ENCODE data around the gene TRABD2B. TPM values are rescaled to one million over a fixed set of nuclear protein-coding genes. Genes with fewer than 3 reads are reported as not detected.

The TRABD2B gene
- total RNA-seq, 1 experiment from 2014 or later, result 0.05 TPM

DNA sequence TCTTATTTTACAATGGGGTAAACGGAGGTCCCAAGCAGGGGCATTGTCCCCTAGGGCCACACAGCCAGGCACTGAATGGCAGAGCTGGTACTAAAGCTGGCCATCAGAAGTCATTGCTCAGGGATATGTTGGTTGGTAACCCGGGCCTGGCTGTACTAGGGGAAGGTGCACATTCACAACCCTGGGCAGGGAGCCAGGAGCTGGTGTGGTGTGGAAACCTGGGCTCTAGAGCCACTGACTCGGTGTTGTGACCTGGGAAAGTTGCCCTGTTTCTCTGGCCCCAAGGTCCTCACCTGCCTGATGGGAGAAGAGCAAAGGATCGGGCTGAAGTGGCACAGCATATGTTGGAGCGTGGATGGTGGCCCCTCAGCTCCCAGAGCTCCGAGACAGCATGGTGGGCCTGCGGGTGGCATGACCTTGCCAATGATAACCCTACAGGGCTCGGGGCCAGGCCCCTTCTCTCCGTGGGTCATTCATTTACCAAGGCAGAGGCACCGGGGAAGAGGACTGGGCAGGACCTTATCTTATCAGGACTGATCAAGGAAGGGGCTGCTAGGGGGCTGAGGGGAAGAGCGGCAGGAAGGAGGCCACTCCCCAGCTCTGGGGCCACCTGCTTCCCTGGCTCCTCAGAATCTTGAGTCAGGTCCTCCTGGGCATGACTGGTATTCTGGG lies 274.1 kb downstream of the TRABD2B start:
- Histone ChIP-seq H3K27me3 (ENCODE audit: insufficient read depth, low read length) (peaks cover 7% of the 10 kb centered on the region; the same call in 1 of the 2 replicates), H2AFZ (ENCODE audit: low read depth, low read length, poor library complexity, severe bottlenecking) (no peak overlapping the region), H3K9ac (ENCODE audit: low read length) (no peak overlapping the region), H3K79me2 (ENCODE audit: insufficient read depth, low read length) (no peaks in the 10 kb centered on the region), H3K4me3 (replicated peaks in 1 of 2; ENCODE audit: low read depth in 1 of 2, low read length in 2 of 2) (no peak overlapping the region), H3K9me3 (ENCODE audit: control insufficient read depth in 1 of 2, insufficient read depth in 1 of 2, low read depth in 1 of 2, low read length in 2 of 2) (no peaks in the 10 kb centered on the region), H4K20me1 (ENCODE audit: insufficient read depth) (no peaks in the 10 kb centered on the region), H3K36me3 (ENCODE audit: control insufficient read depth in 1 of 2, insufficient read depth in 2 of 2, low read length in 2 of 2) (no peaks in the 10 kb centered on the region), H3K27ac (ENCODE audit: low read depth, low read length) (no peak overlapping the region), H3K9me2 (ENCODE audit: insufficient read depth) (no peaks in the 10 kb centered on the region), H3K4me1 (ENCODE audit: control insufficient read depth in 1 of 2, insufficient read depth in 2 of 2, low read length in 2 of 2) (no peaks in the 10 kb centered on the region), H3K4me2 (ENCODE audit: low read length) (no peak overlapping the region)
- DNase-seq (ENCODE audit: low read depth, low spot score), result no peak
- BruUV-seq (replicated peaks), result no TSS peak
- CTCF ChIA-PET, result interaction anchor here (2.1 kb wide), 1 partner anchor 285 kb away, joined by 6 read pairs; the partner anchor contains the start of gene FOXD2
- POLR2A ChIA-PET, result no interaction called here
- intact Hi-C loops (cut with micrococcal nuclease), result no loop called here
- no peak for TF ChIP-seq FOSL1 (IDR thresholded peaks at IDR 0.05; ENCODE audit: low read depth)
- TF ChIP-seq EZH2phosphoT487 (IDR thresholded peaks at IDR 0.05; ENCODE audit: borderline replicate concordance), result no peak
- RAD21 ChIA-PET (ENCODE audit: low non-redundant PET in 1 of 2, low total read pairs in 2 of 2, uncharacterized antibody in 2 of 2, unreplicated experiment in 2 of 2), result no interaction called here
- ATAC-seq, result no peak

GRCh38 chr1:47722101-47722500 lies 275.1 kb downstream of the TRABD2B start:
- ChIA-PET CTCF (interaction anchor here (2.1 kb wide), 1 partner anchor 284 kb away, joined by 6 read pairs; the partner anchor contains the start of gene FOXD2), POLR2A (no interaction called here), RAD21 (ENCODE audit: low non-redundant PET in 1 of 2, low total read pairs in 2 of 2, uncharacterized antibody in 2 of 2, unreplicated experiment in 2 of 2) (no interaction called here)
- TF ChIP-seq CTCF (IDR thresholded peaks at IDR 0.05 in 2 of 3, conservative IDR thresholded peaks at IDR 0.05 in 1 of 3; ENCODE audit: borderline replicate concordance in 1 of 3, insufficient read depth in 1 of 3, low read depth in 2 of 3, low read length in 2 of 3) (no peak), POLR2A (IDR thresholded peaks at IDR 0.05; ENCODE audit: borderline replicate concordance, extremely low read depth, insufficient read depth, insufficient read length) (no peak), RAD21 (IDR thresholded peaks at IDR 0.05; ENCODE audit: low read depth) (no peak), EGR1 (IDR thresholded peaks at IDR 0.05; ENCODE audit: low read depth) (no peak), POLR2AphosphoS5 (IDR thresholded peaks at IDR 0.05; ENCODE audit: low read depth, low read length) (no peak), JUND (IDR thresholded peaks at IDR 0.05) (no peak), ATF3 (IDR thresholded peaks at IDR 0.05) (no peak), CBX3 (IDR thresholded peaks at IDR 0.05; ENCODE audit: low read depth) (no peak), FOSL1 (IDR thresholded peaks at IDR 0.05; ENCODE audit: low read depth) (no peak), SIN3A (IDR thresholded peaks at IDR 0.05; ENCODE audit: low read depth) (no peak), ZBTB33 (IDR thresholded peaks at IDR 0.05; ENCODE audit: extremely low read depth, insufficient replicate concordance, low read length) (no peak), EZH2phosphoT487 (IDR thresholded peaks at IDR 0.05; ENCODE audit: borderline replicate concordance) (no peak), ELF1 (IDR thresholded peaks at IDR 0.05; ENCODE audit: borderline replicate concordance, low read depth) (no peak), SRF (IDR thresholded peaks at IDR 0.05; ENCODE audit: low read depth) (no peak), TCF7L2 (IDR thresholded peaks at IDR 0.05; ENCODE audit: borderline replicate concordance, extremely low read depth, insufficient read depth, insufficient read length) (no peak), CEBPB (IDR thresholded peaks at IDR 0.05; ENCODE audit: low read depth) (no peak)
- TF ChIP-seq, protein P1, sequence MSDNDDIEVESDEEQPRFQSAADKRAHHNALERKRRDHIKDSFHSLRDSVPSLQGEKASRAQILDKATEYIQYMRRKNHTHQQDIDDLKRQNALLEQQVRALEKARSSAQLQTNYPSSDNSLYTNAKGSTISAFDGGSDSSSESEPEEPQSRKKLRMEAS (IDR thresholded peaks at IDR 0.05), result no peak
- Histone ChIP-seq H3K79me2 (ENCODE audit: insufficient read depth, low read length) (no peaks in the 10 kb centered on the region), H3K4me2 (ENCODE audit: low read length) (no peak overlapping the region), H3K9me3 (ENCODE audit: control insufficient read depth in 1 of 2, insufficient read depth in 1 of 2, low read depth in 1 of 2, low read length in 2 of 2) (no peaks in the 10 kb centered on the region), H3K36me3 (ENCODE audit: control insufficient read depth in 1 of 2, insufficient read depth in 2 of 2, low read length in 2 of 2) (no peaks in the 10 kb centered on the region), H2AFZ (ENCODE audit: low read depth, low read length, poor library complexity, severe bottlenecking) (no peak overlapping the region), H3K9ac (ENCODE audit: low read length) (no peak overlapping the region), H3K27ac (ENCODE audit: low read depth, low read length) (no peak overlapping the region), H3K27me3 (ENCODE audit: insufficient read depth, low read length) (peaks cover 15% of the 10 kb centered on the region; the same call in 1 of the 2 replicates), H3K9me2 (ENCODE audit: insufficient read depth) (no peaks in the 10 kb centered on the region), H3K4me3 (replicated peaks in 1 of 2; ENCODE audit: low read depth in 1 of 2, low read length in 2 of 2) (no peak overlapping the region), H4K20me1 (ENCODE audit: insufficient read depth) (no peaks in the 10 kb centered on the region), H3K4me1 (ENCODE audit: control insufficient read depth in 1 of 2, insufficient read depth in 2 of 2, low read length in 2 of 2) (no peaks in the 10 kb centered on the region)
- intact Hi-C loops (cut with micrococcal nuclease), result no loop called here
- DNase-seq (ENCODE audit: low read depth, low spot score) (no peak), ATAC-seq (no peak)
- no TSS peak for BruUV-seq (replicated peaks)

Data from HCT116 (cell line).